ENCODE data around the gene SENP1. TPM values are rescaled to one million over a fixed set of nuclear protein-coding genes. Genes with fewer than 3 reads are reported as not detected.

Gene SENP1
- total and polyA plus RNA-seq, 2 of the 13 experiments (the other 11 are each of a cell fraction or from before 2014, with no cell fraction given) = 14.0 to 20.2 TPM

DNA sequence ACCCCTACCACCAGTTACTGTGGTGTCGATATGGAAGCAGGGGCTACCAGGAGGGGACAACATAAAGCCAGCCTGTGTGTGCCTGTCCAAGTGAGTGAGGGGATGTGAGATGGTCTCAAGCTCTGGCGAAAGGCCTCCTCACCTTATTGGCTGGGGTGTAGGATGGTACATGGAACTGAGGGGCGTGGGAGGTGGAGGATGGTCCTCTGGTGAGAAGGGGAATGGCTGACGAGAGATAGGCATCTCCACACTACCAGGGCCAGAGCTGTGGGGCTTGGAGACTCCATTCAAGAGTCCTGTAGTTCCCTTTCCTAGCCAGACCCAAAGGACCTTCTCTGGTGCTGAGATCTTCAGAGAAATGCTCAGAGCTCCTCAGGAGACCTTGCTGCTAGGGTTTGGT lies 69.1 kb downstream of the SENP1 start:
- Histone ChIP-seq H3K9me3 (ENCODE audit: low read length) (no peaks in the 10 kb centered on the region), H3K79me2 (ENCODE audit: insufficient read depth, low read length) (no peaks in the 10 kb centered on the region), H3K4me1 (ENCODE audit: insufficient read depth, low read length) (peaks cover 39% of the 10 kb centered on the region), H3K4me2 (ENCODE audit: low read depth, low read length) (peak overlapping the region; percentile 71; the same call in 1 of the 2 replicates), H3K9ac (ENCODE audit: insufficient read depth, low read depth, low read length) (no peak overlapping the region), H4K20me1 (ENCODE audit: insufficient read depth, low read length) (no peaks in the 10 kb centered on the region), H2AFZ (ENCODE audit: low read length) (no peak overlapping the region), H3K4me3 (replicated peaks in 1 of 3; ENCODE audit: insufficient read depth in 1 of 3, low read depth in 2 of 3, low read length in 3 of 3) (peak overlapping the region in 1 of 3 experiments; percentile 42; a peak in 1 of 6 replicates), H3K36me3 (replicated peaks in 1 of 2; ENCODE audit: control insufficient read depth in 1 of 2, insufficient read depth in 2 of 2, low read length in 2 of 2) (no peaks in the 10 kb centered on the region), H3K27ac (ENCODE audit: extremely low read length, insufficient read depth, low read length) (no peak overlapping the region), H3K27me3 (ENCODE audit: control insufficient read depth in 1 of 2, insufficient read depth in 2 of 2, low read length in 2 of 2) (no peaks in the 10 kb centered on the region; a peak in 1 of 5 replicates)
- POLR2A ChIA-PET = interaction anchor here (0.5 to 1.2 kb wide), 4 partner anchors 8 to 121 kb away, joined by 3 to 5 read pairs (median 3); partner anchors contain the start of gene ASB8
- WGBS (ENCODE audit: low lambda C conversion rate) = 94% methylated on average over 4 of the region's 4 CpGs
- intact Hi-C loops (cut with micrococcal nuclease; ENCODE audit: unreplicated experiment) = loop anchor here (10.0 kb wide), 1 partner anchor 132 kb away; the partner anchor contains the start of gene VDR
- no TSS peak for BruUV-seq (replicated peaks)
- FAIRE-seq (no peak), ATAC-seq (no peak), DNase-seq (ENCODE audit: low spot score) (no peak)
- in situ Hi-C loops (cut with HindIII; ENCODE audit: extremely low pct_ligation_motif_present, low pct_unique_long_range_greater_than_20kb) = no loop called here
- TF ChIP-seq ZSCAN20 (CRISPR knock-in tag; IDR thresholded peaks at IDR 0.05; ENCODE audit: borderline replicate concordance) = no peak
- no peak for TF ChIP-seq ZNF138 (CRISPR knock-in tag; IDR thresholded peaks at IDR 0.05; ENCODE audit: low read depth)
- TF ChIP-seq ZNF180 (CRISPR knock-in tag; IDR thresholded peaks at IDR 0.05; ENCODE audit: borderline replicate concordance, low read depth) = no peak
- TF ChIP-seq NFYC (CRISPR knock-in tag; IDR thresholded peaks at IDR 0.05) = no peak
- no peak for TF ChIP-seq HNRNPLL (IDR thresholded peaks at IDR 0.05; ENCODE audit: low read depth, low read length, poor library complexity, severe bottlenecking)
- no peak for TF ChIP-seq SAP130 (CRISPR knock-in tag; IDR thresholded peaks at IDR 0.05; ENCODE audit: low read depth)
- TF ChIP-seq SRSF4 (IDR thresholded peaks at IDR 0.05; ENCODE audit: low read depth, low read length, poor library complexity, severe bottlenecking) = no peak
- TF ChIP-seq PHF5A (CRISPR knock-in tag; IDR thresholded peaks at IDR 0.05; ENCODE audit: low read depth, unreplicated experiment) = no peak
- TF ChIP-seq MED1 (CRISPR knock-in tag; IDR thresholded peaks at IDR 0.05) = no peak
- TF ChIP-seq CHCHD3 (CRISPR knock-in tag; IDR thresholded peaks at IDR 0.05) = no peak
- TF ChIP-seq, protein P1, sequence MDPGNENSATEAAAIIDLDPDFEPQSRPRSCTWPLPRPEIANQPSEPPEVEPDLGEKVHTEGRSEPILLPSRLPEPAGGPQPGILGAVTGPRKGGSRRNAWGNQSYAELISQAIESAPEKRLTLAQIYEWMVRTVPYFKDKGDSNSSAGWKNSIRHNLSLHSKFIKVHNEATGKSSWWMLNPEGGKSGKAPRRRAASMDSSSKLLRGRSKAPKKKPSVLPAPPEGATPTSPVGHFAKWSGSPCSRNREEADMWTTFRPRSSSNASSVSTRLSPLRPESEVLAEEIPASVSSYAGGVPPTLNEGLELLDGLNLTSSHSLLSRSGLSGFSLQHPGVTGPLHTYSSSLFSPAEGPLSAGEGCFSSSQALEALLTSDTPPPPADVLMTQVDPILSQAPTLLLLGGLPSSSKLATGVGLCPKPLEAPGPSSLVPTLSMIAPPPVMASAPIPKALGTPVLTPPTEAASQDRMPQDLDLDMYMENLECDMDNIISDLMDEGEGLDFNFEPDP (CRISPR knock-in tag; conservative IDR thresholded peaks at IDR 0.05) = no peak
- TF ChIP-seq, protein P2, sequence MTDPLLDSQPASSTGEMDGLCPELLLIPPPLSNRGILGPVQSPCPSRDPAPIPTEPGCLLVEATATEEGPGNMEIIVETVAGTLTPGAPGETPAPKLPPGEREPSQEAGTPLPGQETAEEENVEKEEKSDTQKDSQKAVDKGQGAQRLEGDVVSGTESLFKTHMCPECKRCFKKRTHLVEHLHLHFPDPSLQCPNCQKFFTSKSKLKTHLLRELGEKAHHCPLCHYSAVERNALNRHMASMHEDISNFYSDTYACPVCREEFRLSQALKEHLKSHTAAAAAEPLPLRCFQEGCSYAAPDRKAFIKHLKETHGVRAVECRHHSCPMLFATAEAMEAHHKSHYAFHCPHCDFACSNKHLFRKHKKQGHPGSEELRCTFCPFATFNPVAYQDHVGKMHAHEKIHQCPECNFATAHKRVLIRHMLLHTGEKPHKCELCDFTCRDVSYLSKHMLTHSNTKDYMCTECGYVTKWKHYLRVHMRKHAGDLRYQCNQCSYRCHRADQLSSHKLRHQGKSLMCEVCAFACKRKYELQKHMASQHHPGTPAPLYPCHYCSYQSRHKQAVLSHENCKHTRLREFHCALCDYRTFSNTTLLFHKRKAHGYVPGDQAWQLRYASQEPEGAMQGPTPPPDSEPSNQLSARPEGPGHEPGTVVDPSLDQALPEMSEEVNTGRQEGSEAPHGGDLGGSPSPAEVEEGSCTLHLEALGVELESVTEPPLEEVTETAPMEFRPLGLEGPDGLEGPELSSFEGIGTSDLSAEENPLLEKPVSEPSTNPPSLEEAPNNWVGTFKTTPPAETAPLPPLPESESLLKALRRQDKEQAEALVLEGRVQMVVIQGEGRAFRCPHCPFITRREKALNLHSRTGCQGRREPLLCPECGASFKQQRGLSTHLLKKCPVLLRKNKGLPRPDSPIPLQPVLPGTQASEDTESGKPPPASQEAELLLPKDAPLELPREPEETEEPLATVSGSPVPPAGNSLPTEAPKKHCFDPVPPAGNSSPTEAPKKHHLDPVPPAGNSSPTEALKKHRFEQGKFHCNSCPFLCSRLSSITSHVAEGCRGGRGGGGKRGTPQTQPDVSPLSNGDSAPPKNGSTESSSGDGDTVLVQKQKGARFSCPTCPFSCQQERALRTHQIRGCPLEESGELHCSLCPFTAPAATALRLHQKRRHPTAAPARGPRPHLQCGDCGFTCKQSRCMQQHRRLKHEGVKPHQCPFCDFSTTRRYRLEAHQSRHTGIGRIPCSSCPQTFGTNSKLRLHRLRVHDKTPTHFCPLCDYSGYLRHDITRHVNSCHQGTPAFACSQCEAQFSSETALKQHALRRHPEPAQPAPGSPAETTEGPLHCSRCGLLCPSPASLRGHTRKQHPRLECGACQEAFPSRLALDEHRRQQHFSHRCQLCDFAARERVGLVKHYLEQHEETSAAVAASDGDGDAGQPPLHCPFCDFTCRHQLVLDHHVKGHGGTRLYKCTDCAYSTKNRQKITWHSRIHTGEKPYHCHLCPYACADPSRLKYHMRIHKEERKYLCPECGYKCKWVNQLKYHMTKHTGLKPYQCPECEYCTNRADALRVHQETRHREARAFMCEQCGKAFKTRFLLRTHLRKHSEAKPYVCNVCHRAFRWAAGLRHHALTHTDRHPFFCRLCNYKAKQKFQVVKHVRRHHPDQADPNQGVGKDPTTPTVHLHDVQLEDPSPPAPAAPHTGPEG (CRISPR knock-in tag; IDR thresholded peaks at IDR 0.05) = no peak
- TF ChIP-seq, protein P3, sequence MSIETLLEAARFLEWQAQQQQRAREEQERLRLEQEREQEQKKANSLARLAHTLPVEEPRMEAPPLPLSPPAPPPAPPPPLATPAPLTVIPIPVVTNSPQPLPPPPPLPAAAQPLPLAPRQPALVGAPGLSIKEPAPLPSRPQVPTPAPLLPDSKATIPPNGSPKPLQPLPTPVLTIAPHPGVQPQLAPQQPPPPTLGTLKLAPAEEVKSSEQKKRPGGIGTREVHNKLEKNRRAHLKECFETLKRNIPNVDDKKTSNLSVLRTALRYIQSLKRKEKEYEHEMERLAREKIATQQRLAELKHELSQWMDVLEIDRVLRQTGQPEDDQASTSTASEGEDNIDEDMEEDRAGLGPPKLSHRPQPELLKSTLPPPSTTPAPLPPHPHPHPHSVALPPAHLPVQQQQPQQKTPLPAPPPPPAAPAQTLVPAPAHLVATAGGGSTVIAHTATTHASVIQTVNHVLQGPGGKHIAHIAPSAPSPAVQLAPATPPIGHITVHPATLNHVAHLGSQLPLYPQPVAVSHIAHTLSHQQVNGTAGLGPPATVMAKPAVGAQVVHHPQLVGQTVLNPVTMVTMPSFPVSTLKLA (IDR thresholded peaks at IDR 0.05) = no peak
- no peak for TF ChIP-seq ZFP82 (CRISPR knock-in tag; IDR thresholded peaks at IDR 0.05; ENCODE audit: borderline replicate concordance)
- no peak for TF ChIP-seq ZNF557 (CRISPR knock-in tag; IDR thresholded peaks at IDR 0.05)
- no peak for TF ChIP-seq HNRNPK (IDR thresholded peaks at IDR 0.05; ENCODE audit: low read depth, low read length, poor library complexity, severe bottlenecking)
- no peak for TF ChIP-seq KLF11 (CRISPR knock-in tag; IDR thresholded peaks at IDR 0.05)
- CTCF ChIA-PET (ENCODE audit: low intra/inter-chr PET ratio, low total read pairs) = no interaction called here

All from HepG2 (cell line).